Epithelial cell of prostate (primary cell): Measurements from ENCODE around the gene MAMDC4.
"Not testable (repeated sequence)": the region's sequence is repeated elsewhere in the genome, so short reads cannot be mapped to it uniquely, and the experiment has no call there.

Source experiments
- DNase-seq: peaks from one replicate; pipeline ENCODE4 v3.0.0-alpha.2; 2011; ENCODE audit warnings: low read depth, low spot score
- H3K27ac ChIP-seq: fragments of 450-650 bp; 2 replicates; pipeline ENCODE4 v1.5.1; 2017; ENCODE audit warnings: mild to moderate bottlenecking

Gene MAMDC4

GRCh38 chr9:136851941-136852663, at the start of gene MAMDC4:
Gene MAMDC4 (plus strand): TSS chr9:136852346. CDS start chr9:136852417, 71 bp downstream.
- no peak for DNase-seq
- H3K27ac ChIP-seq, result no peak within 1 kb of the TSS

GRCh38 chr9:136803009-136803550, 49.1 kb upstream of the MAMDC4 start:
- DNase-seq, result not testable (repeated sequence)

DNA sequence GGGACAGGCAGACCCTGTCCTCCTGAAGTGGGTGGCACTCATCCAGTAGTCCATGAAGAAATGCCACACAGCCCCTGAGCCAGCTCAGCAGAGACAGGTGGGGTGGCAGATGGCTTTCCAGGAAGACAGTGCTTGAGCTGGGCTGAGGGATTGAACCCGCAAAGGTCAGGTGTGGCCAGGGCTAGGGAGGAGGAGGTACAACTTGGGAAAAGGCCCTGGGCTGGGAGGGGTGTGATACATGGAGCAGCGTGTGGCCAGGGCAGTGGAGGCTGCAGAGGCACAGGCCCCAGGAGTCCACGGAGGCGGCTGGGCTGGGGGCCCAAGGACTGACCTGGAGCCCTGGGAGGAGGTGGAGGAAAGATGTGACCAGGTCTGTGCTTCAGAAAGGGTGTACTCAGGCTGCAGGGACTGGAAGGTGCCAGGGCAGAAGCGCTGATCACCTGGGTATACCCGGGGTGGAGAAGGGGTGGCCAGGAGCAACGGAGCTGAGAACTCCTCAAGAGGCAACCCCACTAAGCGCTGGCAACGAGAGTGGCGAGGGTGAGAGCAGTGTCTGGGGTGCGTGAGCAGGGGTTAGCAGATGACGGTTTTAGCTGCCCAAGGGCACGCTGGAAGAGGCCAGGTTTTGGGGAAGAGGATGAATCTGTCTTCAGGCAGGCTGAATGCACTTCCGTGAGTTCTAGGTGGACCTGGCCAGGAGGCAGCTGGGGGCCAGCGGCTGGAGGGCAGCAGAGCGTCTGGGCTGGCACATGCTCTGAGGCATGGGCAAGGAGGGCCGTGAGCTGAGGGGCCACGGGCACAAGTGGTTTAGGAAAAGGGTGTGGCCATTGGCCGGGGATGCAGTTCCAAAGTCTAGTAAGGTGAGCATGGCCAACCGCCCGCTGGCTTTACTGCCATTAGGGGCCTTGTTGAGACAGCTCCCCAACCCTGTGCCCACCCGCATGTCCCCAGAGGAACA, 48.3 kb upstream of the MAMDC4 start:
- H3K27ac ChIP-seq, result no peak overlapping the region
- DNase-seq, result no peak

More at GRCh38 chr9:136803009-136803550, 49.1 kb upstream of the MAMDC4 start:
- H3K27ac ChIP-seq, result not testable (repeated sequence)

- no peak overlapping the region for H3K27ac ChIP-seq
- no peak for DNase-seq
These were observed 47.5 kb upstream of the MAMDC4 start for GRCh38 chr9:136804509-136805206.

GRCh38 chr9:136805207-136805740, 46.9 kb upstream of the MAMDC4 start:
- H3K27ac ChIP-seq, result no peak overlapping the region

DNA sequence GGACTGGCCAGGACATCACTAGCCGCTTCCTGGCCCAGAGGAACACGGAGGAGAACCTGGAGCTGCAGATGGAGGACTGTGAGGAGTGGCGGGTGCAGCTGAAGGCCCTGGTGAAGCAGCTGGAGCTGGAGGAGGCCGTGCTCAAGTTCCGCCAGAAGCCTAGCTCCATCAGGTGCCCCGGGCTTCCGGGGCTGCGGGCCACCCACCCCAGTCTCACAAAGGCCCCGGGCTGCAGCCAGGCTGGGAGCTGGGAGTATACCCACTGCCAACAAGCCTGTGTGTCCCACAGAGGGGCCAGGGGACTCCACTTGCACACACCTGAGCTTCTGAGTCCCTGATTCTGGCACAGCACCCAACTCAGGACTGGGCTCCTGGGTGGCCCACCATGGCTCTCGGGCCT, 46.1 kb upstream of the MAMDC4 start:
- H3K27ac ChIP-seq, result no peak overlapping the region
- DNase-seq, result no peak

More at GRCh38 chr9:136805207-136805740, 46.9 kb upstream of the MAMDC4 start:
- no peak for DNase-seq

- DNase-seq, result no peak
- H3K27ac ChIP-seq, result no peak overlapping the region
These were observed 45.4 kb upstream of the MAMDC4 start for GRCh38 chr9:136806631-136807201.

- H3K27ac ChIP-seq, result peak within 1 kb of the TSS; percentile 59
- no peak for DNase-seq
These were observed 44.7 kb upstream of the MAMDC4 start, which contains the start of gene RABL6 for GRCh38 chr9:136807281-136808074. Gene RABL6 (plus strand): TSS chr9:136807948. CDS start chr9:136808197, 249 bp downstream.

DNA sequence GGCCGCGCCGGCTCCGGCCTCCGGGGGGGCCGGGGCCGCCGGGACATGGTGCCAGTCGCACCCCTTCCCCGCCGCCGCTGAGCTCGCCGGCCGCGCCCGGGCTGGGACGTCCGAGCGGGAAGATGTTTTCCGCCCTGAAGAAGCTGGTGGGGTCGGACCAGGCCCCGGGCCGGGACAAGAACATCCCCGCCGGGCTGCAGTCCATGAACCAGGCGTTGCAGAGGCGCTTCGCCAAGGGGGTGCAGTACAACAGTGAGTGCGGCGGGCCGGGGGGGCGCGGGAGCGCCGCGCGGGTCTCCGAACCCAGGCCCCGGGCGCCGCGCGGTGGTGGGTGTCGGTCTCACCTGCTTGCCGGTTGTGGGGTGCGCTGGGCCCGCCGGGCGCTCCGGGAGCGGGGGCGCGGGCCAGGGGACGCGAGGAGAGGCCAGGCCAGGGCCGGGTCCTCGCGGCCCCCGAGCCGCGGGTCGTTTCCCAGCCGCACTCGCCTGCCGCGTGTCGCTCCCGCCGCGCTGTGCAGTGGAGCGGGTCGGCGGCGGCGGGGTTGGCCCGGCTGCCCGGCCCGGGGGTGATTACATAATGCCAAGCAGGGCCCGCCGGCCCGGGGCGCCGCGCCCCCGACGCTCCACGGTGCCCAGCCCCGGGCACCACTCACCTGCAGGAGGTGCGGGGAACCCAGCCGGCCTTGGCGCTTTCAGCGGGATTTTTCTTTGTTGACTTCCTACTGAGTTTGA, 43.9 kb upstream of the MAMDC4 start:
- DNase-seq, result no peak
- H3K27ac ChIP-seq, result peak overlapping the region; percentile 59

GRCh38 chr9:136808806-136809158, 43.4 kb upstream of the MAMDC4 start:
- no peak for DNase-seq
- H3K27ac ChIP-seq, result peak overlapping the region; percentile 59

- H3K27ac ChIP-seq, result no peak overlapping the region
- DNase-seq, result no peak
These were observed 37.3 kb upstream of the MAMDC4 start for GRCh38 chr9:136814725-136815421.

DNA sequence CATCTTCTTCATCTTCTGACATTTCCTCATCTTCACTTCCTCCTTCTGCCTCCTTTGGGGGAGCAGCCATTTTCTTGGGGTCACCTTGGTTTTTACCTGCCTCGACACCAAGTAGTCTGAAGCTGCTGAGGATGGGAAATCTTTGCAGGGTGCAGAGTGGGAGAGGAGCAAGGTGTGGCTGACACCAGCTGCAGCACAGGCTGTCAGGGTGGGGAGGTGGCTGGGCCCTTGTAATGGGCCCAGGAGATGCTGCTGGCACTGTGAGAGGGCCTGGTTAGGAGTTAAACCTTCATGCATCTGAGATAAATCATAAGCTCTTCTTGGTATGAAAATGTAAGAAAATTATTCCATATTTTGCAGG, 36.7 kb upstream of the MAMDC4 start:
- no peak overlapping the region for H3K27ac ChIP-seq
- DNase-seq, result no peak

- H3K27ac ChIP-seq, result no peak overlapping the region
- DNase-seq, result no peak
These were observed 30.9 kb upstream of the MAMDC4 start for GRCh38 chr9:136820971-136821825.

DNA sequence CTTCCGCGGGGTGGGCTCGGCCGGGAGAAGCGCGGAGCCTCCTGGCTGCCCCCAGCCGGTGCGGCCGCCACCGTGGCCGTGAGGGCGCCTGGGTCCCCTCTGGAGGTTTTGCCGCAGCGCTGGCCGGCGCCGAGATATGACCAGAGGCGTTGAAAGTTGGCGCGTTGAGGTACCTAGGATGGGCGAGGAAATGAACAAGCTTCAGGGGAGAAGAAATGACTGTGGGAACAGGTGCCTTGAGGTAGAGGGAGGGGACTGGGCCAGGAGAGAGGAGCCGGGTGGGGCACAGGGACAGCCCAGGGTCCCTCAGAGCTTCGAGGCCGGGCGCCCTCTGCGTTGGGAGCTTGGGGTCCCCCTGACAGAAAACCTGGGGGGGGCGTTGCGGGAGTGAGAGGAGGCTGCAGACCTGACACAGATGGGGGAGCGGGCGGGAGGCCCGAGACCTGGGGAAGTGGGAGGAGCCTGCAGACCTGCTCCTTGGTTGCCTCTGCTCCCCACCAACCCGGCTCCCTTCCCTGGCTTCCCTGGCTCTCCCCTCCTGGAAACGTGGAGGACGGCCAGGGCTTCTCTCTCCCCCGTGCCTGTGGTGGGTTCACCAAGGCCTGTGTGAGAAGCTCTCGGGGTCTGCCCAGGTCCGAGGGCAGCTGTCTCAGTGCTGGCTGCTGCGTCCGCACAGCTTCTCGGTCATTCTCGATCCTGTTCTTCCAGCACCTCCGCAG, 30.2 kb upstream of the MAMDC4 start:
- no peak overlapping the region for H3K27ac ChIP-seq
- no peak for DNase-seq

DNA sequence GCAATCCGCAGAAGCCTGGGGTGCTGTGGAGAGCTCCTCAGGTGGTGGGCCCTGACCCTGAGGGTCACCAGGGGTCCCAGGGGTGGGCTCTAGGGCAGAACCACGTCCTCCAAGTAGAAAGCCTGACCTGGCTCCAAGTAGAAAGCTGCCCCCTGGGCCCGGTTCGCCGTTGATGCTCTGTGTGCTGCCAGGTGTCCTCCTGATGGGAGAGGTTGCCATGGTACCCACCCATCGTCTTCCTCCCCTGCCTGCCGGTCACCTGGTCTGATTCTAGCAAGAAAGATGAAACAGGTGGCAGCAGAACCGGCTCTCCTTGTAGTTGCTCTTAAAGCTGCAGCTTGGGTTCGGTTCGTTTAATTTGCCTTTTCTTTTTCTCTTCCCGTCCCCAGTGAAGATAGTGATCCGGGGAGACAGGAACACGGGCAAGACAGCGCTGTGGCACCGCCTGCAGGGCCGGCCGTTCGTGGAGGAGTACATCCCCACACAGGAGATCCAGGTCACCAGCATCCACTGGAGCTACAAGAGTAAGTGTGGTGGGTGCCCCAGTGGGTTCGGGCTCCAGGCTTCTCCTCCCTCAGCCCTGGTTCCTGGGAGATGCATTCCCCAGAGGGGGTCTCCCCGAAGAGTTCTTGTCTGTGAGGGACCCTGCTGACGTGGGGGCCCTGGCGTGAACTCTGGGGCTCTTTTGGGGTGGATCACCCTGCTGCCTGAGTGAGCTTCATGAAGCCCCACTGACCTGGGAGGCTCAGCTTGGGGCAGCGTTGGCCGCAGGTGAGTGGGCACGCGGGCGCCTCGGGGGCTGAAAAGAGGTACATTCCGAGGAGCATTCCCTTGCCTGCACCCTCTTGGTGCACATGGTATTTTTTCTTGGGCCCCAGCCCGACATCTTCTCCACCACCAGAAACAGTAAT, 28.8 kb upstream of the MAMDC4 start:
- no peak overlapping the region for H3K27ac ChIP-seq
- no peak for DNase-seq
